ENCODE measurements around the gene SH2D2A.

The SH2D2A gene

DNA sequence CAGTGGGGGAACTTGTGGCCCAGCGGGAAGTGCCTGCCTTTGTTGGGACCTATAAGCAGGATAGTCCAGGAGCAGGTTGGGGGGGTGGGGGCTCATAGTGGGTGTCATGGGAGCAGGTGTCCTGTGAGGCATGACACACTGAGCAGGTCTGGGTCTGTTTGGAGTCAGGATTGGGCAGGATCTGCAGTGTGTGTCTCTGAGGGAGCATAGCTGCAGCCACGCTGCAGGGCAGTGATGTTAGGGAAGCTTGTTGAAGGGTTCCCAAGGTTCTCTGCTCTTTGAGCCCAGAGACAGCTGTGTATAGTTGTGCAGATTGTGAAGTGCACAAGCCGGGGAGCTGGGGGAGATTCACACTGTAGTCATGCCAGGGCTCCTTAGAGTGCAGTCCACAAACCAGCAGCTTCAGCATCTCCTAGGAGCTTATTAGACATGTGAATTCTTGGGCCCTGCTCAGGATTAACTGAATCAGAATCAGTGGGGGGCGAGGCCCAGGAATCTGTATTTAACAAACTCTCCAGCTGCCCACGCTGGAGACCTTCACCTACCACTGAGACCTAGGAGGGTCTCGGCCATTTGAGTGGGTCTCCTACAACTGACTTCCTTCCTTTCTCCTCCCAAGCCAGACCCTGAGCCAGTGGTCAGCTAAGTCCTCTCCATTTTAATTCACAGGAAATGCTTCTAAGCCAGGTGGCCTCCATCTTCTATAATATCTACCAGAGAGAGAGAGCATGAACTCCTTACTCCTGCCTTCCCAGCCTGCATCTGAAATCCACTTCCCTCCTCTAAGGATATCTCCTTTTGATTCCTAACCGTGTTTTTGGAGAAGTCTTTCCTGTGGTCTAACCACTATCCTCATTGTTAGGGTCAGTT, 31.2 kb upstream of the SH2D2A start:
- DNase-seq: no peak

DNA sequence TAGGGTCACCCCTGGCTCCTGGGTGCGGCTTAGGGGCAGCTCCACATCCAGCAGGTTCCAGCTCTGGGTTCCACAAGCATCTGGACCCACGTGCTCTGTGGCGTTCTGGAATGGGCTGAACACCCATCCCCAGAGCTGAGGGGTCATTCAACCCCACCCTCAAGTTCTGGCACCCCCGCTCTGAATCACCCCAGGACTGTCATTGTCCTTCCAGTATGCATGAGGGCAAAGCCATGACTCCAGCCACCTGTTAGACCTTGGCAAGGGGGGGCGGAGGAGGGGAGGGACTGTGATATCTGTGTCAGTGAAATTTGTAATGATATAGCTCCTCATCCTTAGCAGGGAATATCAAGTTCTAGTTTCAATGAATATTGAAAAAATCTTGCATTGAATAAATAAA, 30.0 kb upstream of the SH2D2A start:
- DNase-seq: no peak

DNA sequence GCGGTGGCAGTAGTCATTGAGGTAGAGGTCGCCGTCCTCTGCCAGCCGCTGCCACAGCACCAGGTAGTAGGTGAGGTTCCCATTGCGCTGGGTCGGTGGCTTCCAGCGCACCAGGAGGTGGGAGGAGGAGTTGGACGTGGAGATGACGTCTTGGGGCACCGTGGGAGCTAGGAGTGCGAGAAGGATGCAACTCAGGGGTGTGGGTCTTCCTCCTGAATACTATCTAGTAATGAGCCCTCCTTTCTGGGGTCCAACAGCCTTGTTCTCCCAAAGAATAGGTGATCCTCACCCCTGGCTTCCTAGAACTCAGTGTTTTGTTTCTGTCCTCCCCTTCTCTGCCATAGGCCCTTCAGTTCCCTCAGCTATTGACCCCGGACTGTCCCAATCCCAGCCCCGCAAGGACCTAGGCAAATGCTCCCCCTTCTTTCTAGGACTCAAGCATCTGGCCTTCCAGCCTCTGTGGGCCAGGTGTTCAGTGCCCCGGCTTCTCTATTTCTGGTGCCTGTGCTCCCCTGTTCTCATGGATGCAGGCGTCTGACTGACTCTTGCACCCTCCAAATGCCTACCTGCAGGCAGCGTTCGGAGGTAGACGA, 29.4 kb upstream of the SH2D2A start:
- DNase-seq: no peak

DNA sequence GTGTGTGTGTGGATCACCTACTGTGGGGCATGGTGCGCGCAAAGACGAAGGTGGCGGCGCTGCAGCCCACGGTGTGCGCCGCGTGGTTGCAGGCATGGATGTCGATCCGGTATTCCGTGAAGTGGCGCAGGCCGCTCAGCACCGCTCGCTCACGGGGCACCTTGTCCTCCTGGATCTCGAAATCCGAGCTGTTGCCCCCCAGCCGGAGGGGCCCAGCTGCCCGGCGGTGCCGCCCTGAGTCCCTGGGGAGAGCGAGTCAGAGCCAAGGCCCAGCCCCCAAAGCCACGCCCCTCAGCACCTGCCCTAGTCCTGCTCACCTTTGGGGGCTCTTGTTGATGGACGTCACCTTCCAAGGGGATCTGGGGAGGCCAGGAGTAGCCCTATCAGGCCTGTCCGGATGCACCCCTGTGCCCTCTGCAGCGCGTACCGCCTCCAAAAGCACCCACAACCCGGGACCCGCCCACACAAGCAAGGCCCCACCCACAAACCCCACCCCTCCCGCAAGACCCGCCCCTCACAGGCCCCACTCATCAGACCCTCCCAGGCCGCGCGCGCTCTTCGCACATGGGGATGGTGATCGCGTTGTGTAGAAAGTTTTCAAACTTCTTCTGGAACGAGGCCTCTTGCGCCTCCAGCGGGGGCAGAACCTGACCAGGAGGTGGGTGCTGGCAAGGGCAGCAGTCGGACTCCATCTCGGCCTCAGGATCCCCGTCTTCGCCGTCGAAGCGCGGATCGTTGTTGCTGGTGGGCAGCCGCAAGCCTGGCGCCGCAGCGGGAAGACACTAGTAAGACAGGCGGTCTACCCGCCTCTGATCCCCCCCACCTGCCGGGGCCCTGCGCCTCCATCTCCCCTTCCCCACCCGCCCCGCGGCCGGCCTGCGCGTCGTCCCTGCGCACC, 28.7 kb upstream of the SH2D2A start:
- no peak for DNase-seq

DNA sequence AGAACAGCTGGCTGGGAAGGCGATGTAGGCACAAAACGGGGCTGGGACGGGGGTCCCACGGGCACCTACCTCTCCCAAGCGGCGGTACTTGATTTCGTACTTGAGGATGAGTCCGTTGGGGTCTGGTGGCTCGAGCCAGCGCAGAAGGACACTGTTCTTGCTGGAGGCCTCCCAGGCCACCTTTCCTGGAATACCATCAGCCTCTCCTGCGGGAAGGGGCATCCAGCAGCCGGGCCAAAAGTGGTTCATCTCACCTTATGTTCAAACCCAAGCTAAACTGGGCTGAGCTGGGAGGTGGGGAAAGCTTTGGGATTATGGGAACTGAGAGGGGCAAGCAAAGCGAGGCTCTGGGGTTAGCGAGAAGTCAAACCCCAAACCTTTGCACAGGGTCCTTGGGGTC, 28.0 kb upstream of the SH2D2A start:
- DNase-seq: no peak

DNA sequence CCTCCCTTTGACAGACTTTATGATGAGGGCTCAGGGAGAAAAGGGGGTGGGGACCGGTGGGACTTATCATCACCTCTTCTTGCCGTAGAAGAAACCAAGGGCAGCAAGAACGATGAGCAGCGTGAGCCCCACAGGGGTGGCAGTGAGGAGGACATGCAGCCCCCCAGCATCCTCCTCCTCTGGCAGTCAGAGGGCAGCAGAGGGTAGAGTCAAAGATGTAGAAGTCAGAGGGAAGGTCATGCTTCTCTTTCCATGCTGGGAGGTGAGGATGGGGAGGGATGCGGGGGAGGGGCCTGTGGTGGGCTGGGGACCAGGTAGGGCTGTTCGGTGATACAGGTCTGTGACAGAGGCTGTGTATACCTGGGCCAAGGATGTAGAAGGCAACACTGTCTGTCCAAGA, 27.5 kb upstream of the SH2D2A start:
- no peak for DNase-seq

DNA sequence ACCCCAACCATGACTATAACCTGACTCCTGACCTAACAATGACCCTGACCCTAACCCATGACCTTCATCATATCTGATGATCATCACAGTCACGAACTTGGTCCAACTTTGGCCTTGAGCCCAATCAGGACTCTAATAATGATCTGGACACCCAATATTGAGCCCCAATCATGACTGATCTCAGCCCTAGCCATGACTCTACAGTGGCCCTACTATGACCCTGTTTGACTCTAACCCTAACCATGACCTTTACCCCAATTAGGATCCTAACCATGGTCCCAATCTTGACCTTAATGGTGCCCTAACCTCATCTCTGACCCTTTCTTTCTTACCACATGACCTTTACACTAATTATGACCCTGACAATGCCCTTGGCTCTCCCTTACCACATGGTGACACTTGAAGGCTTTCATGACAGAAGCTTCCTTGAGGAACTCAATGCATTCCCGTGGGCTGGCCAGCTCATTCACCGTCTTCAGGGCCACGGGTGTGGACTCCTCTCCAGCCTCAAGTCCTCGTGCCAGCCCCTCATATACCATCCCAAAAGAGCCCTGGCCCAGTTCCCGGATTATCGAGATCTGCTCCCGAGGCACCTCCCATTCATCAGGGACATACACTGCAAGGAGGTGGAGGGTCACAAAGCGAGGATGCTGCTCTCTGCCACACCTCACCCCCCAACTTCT, 26.1 kb upstream of the SH2D2A start:
- no peak for DNase-seq

DNA sequence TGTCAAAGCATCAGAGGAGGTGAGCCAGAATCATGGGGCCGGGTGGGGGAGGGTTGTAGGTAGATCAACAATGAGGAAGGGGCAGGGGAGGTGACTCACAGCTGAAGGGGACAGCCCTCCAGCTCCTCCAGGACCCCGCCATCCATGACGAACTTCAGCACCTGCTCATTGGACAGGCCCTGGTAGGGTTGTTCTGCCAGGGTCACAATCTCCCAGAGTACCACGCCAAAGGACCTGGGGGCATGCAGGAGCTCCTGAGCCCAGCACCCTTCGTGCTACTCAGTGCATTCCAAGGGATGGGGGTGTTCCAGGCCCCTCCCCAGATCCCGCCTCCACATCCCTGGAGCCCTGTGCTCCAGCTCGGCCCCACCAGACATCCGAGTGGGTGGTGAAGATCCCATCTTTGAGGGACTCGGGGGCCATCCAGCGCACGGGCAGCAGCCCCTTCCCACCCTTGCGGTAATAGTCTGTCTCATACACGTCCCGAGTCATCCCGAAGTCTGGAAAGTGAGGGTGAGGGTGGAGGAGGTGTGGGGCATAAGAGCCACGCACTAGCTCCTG, 24.7 kb upstream of the SH2D2A start:
- DNase-seq: no peak

DNA sequence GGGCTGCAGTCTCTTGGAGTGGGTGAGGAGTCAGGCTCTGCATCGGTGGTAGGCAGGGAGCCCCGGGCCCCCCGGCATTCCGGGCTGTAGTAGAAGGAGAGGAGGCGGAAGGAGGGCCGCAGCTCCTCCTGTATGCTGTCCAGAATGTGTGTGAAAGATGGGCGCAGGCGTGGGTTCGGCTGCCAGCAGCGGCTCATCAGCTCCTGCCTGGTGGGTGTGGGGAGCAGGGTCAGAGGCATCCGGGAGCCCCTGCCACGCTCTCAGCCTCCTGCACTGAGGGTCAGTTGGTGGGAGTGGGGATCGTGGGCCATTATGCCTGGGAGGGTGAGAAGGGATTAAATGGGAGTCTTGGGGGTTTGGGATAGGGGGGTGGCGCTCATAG, 24.2 kb upstream of the SH2D2A start:
- DNase-seq: no peak

DNA sequence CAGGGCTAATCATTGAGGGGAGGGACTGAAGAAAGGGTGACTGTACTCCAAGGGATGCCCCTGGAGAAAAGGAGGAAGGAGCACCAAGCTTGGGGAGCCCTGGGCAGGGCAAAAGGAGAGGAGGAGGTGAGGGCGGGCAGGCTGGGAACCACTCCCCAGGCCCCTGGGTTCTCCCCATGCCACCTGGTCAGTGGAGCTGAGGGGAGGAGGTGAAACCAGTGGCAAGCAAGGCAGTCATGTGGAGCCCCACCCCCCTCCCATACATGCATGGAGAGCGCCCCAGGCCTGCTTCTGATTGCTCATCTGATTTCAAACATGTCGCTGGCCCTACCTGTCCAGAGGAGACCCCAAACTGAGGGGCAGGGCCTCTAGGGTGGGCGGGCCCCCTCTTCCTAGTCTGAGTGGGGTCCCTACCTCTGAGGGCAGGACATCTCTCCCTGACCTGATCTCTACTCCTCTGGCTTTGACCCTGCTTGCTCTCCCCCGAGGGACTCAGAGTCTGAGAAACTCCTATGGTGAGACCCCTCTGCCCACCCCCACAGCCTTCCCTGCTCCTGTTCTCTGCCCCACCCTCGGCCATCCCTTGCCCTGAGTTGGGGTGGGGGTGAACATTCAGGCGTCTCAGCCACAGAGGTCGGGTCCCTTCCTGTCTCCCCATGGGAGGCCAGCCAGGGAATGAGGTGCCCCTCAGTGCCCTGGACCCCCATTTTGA, 23.7 kb upstream of the SH2D2A start:
- DNase-seq: no peak

DNA sequence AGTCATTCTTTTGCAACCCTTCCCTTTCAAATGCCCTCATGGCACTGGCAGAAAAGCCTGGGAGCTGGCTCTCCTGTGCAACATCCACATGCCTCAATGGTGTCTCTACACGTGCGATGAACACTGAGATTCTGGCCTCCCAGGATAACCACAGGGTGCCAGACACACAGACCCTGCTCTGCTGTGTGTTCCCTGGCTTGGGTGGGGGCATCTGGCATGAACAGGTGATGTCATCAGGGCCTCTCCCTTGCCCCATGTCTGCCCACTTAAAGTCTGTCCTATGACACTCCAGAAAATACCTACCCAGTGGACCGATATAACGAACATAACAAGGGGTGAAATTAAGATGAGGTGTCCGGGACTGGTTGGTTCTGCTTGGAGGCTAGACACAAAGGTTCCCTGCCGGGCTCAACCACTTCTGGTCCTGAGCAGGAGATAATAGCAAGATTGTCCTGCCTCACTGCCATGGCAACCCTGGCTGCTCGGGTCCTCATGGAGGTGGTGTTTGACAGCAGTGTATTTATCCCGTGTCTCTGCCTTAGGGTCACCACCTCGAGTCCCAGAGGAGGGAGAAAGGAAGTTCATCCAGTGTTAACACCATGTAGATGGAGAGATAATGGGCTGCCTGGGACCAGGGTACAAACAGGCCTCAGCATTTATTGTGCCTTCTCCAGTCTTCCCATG, 22.9 kb upstream of the SH2D2A start:
- DNase-seq: no peak

DNA sequence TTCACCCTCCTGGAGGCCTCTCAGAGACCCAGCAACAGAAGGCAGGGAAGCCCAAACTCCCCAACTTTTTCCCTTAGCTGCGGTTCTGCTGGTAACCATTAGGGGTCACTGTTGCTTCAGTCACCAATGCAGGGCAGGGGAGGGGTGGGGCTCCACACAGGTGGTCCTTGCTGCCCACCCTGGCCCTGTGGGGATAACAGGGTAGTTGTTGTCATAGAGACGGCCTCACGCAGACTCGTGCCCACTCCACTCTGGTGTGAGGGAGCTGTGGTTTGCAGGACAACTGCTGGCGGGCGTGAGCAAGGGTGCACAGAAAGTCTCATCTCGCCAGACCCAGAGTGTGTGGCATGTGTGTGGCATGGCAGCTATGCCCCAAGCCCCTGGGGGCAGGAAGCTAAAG, 22.3 kb upstream of the SH2D2A start:
- DNase-seq: no peak

DNA sequence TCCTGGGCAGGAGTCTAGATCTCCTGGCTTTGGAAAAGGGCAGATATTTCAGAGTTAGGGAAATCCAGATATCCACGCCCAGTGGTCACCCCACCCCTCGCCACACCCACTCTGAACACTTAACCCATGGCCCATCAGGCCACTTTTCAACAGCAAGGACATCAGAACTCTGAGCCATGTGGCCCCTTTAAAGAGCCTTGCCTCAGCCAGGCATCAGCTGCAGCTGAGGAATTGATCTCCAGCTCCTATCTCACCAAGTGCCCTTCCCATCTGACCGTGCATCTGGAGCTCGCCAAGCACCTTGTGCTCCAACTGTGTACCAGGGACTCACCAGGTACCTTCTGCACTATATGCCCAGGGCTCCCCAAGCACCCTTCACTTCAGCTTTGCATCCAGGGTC, 20.2 kb upstream of the SH2D2A start:
- DNase-seq: no peak

DNA sequence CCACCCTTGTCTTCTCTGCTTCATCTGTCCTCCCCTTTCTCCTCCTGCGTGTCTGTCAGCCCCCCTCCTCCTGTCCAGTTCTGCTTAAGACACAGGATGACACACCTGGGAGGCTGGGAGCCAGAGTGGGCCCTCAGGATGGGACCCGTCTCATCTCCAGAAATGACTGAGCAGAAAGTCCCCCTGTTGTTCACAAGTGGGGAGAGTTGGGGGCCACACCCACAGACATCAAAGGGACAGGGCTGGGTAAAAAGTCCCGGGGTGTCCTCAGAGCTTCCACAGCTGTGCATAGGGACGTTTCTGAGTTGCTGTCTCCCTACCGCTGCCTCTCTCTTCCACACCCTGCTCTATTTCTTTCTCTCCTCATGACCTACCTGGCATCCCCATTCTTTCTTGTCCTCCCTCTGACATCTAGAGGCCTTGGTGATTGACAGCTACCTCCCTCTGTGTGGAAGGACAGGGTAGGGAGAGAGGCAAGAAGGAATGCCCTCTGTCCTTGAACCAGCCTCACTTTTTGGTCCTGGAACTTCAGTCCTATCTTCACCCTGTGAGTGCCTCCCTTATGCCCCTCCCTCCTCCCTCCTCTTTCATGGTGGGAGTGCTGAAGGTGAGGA, 19.5 kb upstream of the SH2D2A start:
- DNase-seq: no peak

DNA sequence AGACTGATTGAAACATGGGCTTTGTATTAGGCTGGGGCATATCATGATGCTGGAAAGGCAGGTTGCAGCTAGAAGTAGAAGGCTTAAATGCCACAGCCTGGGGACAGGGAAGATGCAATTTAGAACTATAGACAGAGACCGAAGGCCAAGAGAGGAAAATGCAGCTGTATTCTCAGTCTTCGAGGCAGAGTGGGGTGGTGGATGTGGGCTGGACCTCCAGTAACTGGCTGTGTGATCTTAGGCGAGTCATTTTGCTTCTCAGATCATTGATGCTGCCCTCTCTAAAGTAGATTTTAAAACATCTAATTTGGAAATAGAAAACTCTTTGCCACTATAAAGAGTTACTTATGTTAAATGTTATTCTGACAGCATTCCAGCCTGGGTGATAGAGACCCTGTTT, 17.7 kb upstream of the SH2D2A start:
- no peak for DNase-seq

DNA sequence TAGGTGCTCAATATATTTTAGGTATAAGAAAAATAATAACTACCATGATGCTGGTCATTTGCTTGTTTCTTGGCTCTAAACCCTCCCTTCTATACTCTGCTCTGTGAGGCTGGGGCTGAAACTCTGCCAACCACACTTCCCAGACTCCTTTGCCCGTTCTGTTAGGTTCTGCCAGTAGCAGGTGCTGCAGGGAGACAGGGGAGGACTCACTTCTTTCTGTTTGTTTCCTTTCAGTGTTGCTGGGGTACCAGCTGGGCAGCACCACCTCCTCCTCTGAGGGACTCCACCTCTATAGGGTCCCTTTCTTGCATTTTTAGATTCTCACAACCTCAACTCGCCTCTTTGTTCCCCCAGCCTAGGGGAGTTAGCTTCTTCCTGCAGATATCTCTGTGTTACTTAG, 17.0 kb upstream of the SH2D2A start:
- DNase-seq: no peak

DNA sequence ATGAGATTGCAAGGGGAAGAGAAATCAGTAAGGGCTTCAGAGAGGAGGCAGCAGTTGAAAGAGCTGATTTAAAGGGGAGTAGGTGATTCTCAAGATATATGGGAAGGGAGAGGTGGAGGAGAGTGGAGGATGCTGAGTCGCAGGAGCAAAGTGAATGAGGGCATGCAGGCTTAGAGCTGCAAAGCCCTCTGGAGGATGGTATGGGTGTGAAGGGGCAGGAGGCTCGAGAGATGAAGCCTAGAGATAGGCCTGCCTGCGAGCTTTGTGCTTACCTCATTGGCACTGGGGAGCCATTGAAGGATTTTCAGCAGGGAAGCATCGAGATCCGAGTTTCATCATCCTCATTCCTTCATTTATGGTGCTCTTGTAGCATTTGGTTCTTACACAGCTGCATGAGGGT, 15.8 kb upstream of the SH2D2A start:
- DNase-seq: no peak

DNA sequence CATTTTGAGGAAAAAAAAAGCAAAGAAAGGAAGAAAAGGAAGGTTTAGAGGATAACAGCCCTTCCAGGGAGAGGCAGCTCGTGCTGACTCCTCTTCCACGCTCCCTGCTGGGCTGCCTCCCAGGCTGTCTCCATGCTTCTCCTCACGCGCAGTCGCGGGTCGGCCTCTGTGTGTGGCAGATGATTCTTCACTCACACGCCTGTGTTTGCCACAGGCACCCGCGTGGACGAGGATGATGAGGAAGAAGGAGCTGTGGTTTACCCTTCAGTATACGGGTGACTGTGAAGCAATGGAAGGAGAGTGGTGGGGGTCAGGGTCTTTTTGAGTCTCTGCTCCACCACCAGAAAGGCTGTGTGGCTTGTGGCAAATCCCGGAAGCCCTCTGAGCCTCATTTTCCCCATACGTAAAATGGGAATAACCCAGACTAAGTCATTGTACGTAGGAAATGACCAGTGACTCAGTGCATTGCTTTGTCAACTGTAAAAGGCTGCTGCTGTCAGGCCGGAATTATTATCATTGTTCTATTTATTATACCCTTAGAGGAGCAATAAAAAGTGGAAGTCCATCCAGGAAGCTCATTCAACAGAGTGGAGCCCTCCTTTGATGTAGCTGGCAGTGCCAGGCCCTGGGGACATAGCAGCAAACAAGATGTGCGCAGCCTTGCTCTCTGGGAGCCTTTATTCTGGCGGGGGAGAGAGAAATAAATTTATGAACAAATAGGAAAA, 11.9 kb upstream of the SH2D2A start:
- no peak for DNase-seq

DNA sequence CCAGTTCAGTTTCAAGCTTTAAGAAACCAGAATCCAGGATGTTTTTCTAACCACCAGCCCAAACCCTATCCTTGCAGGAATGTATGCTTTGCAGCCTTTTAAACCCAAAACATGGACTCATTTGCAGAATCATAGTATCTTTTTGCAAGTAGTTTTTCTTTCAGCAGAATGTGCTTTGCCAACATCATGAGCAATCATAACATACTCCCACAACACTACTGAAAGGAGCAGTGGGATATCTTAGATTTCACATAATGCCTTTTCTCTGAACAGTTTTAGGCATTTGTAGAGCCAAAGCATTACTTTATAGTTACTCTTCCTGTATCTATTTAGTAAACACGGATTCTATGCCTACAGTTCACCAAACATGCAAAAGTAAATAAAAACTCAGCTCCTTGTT, 10.0 kb upstream of the SH2D2A start:
- DNase-seq: no peak

DNA sequence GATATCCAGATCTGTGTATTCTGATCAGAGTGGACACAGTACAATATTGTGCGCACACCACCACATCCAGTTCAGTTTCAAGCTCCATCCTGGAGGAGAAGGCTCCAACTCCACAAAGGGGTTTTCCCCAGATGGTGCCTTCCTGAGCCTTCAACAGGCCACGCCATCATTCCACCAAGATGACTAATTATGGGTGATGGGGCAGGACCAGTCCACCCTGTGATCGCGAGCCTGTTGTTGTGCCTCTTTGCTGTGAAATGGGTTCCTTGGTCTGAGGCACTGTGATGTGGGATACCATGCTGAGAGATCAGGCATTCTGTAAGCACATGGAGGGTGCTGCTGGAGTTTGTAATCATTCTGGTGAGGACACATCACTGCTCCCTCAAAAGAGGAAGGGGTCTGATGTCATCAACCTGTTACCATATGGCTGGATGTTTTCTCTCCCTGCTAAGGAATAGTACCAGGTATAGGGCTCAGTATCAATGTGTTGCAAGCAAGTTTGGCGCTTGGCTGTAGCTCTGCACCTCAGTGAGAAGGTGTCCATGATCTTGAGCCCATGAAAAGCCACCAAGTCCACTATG, 6.7 kb upstream of the SH2D2A start:
- no peak for DNase-seq
